Right forelimb (tissue), 1 donor: ENCODE results near the gene CACNA1C.

Experiments
- DNase-seq: peaks from one replicate; pipeline ENCODE4 v3.0.0-alpha.2; 2018

The CACNA1C gene

DNA sequence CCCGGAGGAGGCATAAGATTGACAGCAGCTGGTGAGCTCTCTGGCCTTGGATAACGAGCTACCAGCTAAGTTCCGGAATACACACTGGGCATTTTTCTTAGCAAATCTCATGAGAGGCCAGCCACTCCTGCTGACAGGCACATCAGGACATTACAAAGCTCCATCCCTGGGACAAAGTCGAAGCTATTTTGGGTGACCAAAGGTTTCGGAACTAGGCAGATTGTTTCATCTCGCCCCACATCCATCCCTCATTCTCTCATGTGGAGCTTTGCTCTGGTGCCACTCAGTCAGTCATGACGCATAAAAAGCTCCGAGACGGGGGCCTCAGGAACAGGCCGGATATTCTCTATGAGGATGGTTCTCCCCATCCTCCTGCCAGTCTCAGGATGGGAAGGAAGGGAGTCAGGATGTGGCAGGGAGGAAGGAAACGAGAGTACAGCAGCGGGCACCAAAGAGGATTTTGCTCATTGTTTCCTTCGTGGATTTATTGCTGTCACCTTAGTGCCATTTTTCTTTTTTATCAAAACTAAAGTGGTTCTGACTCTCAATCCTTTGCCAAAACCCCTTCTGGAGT is 488.9 kb downstream of the CACNA1C start:
- no peak for DNase-seq

DNA sequence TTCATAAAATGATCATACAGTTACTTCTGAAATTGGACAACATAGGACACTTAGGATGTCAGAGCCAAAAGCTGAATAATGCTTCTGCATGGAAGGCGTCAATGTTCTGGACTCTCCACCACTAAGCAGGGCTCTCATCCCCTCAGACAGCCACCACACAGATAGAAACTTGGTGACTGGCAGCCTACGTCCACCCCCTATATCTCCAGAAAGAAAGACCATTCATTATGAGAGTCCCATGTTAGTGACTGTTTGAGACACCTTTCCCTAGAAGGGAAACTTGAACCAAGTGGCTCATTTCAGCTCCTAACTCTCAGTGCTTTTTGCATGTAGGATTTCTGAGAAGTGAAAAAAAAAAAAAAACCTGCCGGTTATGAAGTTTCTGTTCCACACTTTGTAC is 491.0 kb downstream of the CACNA1C start:
- DNase-seq: no peak

GRCh38 chr12:2544230-2544629 is 491.4 kb downstream of the CACNA1C start:
- DNase-seq: no peak

- DNase-seq: no peak
Measured at GRCh38 chr12:2547273-2548044, 494.7 kb downstream of the CACNA1C start.

DNA sequence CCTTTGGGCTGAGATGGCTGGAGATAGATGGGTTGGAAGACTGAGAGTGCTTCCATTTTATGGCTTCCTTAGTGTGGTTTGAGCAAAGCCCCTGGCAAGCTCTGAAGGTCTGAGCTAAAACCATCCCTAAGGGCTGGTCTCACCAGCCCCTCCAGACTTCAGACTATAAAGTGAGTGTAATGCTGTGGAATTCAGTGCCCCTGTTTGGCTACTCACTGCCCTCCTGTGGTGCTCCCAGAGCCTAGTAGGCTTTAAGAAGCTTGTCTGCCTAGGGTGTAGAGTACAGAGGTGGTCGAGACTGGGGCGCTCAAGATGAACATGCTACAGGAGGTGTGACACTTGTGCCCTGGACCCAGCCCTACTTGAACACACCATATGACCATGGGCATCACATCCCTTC is 495.3 kb downstream of the CACNA1C start:
- DNase-seq: no peak

DNA sequence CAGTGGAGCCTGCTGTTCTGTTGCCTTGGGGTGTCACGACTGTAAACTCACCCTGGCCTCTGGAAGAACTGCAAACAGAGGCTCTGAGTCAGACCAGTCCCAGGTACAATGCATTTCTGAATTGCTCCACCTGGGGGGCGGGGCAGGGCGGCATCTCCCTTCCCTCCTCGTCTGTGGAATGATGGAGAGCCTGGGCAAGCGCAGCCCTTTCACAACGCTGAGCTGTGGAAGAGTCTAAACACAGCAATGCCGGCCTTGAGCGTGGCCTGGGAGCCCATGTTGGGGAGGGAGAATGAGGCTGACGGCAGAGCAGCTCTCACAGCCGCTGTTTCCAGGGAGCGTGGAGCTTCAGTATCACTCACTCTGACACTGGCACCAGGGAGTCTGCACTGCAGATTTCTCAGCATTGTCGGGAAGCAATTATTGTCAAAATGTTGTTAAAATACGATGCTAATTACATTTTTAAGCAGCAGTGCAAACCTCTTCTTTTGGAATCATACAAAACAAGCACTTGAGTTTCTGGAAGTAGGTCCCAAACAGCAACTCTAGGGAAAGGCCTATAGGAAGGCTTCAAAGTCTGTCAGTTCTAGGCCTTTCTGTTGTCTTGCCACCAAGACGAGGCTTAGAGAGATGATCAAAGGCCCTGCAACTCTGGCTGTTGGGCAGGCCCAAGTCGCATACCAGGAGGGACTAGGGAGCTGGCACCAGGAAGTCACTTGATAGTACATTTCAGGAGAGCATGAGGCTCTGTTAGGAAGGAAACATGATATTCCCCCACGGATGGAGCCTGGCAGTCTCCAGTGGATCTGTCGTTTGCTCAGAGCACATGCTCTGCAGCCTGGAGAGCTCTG is 498.0 kb downstream of the CACNA1C start:
- DNase-seq: no peak

GRCh38 chr12:2551412-2551900 is 498.7 kb downstream of the CACNA1C start:
- DNase-seq: no peak

DNA sequence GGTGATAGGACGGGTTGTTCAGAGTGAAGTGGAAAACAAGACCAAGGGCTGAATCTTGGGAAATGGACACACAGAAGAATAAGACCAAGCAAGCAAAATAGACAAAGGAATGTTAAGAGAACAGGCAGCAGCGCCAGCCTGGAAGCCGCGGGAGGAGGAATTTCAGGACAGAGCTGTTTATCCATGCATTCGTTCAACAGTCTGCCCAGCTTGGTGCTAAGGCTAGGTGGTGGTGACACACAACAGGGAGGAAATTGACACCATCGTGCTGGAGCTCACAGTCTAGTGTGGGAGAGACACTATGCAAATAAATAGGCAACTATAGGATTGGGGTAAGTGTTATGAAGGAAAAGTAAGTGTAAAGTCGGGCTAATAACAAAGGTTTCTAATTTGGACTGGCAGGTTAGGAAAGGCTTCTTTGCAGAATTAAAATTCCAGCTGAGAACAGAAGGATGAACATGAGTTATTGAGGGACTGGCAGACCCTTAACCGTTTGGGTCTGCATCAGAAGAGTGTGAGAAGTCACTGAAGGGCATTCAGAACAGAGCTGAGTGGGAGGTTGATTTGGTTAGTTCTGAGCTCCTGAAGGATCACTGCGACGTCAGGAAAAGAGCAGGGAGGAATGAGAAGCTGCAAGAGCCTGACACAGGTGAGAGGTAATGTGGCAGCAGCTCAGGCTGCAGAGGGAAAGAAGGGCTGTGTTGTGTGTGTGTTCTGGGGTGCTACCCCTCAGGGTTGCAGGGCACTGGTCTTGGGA is 499.4 kb downstream of the CACNA1C start:
- DNase-seq: no peak

DNA sequence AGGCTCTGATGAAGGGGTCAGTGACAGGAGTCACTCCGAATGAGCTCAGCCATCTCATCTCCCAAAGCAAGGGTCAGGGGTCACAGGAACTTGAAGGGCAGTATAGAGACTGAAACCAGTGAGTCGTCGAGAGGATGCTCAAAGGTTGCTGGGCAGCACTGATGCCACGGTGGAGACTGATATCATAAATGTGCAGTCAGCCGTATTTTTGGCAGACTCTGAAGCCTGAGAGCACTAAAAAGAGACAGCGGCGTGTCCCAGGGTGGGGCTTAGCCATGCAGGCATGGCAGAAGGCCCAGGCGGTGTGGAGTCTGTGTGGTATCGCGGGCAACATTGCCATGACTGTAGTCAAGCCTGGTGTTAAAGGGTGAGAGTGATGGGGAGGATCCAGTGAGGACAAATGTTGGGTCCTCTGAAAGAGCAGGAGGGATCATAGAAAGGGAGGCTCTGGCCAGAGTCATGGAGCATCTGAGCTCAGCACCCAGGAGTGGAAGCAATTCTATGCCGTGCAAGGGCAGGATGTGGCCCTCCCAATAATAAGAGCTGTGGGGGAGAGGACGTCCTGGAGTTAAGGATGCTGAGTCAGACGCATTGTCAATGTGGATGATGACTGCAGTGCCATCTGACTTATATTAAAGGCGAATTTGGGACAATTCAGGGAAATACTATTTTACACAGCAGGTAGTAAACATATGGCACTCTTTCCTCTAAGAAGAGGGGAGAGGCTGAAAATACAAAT is 500.8 kb downstream of the CACNA1C start:
- DNase-seq: no peak

- DNase-seq: no peak
Measured at GRCh38 chr12:2555487-2556082, 502.8 kb downstream of the CACNA1C start.

DNA sequence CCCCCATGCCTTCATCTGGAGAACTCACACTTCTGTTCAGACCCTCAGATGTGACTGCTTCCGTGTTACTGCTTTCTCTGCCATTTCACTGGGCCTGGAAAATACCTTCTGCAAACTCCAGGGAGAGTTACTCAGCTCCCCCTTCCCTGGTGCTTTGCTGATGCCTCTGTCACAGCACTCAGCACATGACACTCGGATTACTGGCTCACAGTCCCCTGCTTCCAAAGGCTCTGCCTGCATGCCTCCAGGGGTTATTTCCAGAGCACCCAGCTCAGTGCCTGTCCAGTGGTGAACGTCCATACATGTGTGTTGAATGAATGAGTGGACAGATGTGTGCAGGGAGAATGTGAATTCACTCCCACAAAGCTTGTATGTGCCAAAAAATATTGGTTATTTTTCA is 504.8 kb downstream of the CACNA1C start:
- no peak for DNase-seq

- DNase-seq: no peak
Measured at GRCh38 chr12:2559931-2560330, 507.1 kb downstream of the CACNA1C start.

- DNase-seq: no peak
Measured at GRCh38 chr12:2560356-2560755, 507.6 kb downstream of the CACNA1C start.

- no peak for DNase-seq
Measured at GRCh38 chr12:2561367-2561766, 508.6 kb downstream of the CACNA1C start.

GRCh38 chr12:2562400-2562799 is 509.6 kb downstream of the CACNA1C start:
- no peak for DNase-seq

DNA sequence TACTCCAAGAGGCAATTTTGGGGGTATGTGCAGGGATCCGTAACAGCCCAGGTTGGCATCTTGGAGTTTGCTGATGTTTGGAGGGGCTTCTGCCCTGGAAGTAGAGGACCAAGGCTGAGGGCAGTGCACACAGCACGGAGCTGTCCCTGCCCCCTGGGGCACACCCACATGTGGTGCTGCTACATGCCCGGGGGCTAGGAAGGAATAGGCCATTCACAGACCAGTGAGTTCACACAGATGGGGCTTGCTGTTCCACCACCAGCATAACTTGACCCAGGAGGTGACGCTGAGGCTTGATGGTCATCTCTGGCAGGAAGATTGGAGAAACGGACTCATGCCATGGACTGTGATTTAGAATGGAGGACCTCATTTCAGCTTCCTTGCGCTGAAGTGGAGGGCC is 510.9 kb downstream of the CACNA1C start:
- DNase-seq: no peak

DNA sequence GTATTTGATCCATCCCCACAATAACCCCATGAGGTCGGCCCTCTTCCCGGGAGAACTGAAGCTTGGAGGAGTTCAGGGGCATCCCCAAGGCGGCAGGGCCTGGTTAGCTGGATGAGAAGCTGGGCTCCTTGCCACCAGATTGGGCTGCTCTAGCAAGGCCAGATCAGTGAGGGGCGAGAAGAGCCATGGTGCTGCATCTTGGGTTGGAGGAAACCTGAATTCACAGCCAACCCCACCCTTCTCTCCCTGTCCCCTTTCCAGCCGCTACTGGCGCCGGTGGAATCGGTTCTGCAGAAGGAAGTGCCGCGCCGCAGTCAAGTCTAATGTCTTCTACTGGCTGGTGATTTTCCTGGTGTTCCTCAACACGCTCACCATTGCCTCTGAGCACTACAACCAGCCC is 513.4 kb downstream of the CACNA1C start:
- no peak for DNase-seq

- no peak for DNase-seq
Measured at GRCh38 chr12:2567711-2568110, 514.9 kb downstream of the CACNA1C start.

GRCh38 chr12:2570562-2570961 is 517.8 kb downstream of the CACNA1C start:
- no peak for DNase-seq

DNA sequence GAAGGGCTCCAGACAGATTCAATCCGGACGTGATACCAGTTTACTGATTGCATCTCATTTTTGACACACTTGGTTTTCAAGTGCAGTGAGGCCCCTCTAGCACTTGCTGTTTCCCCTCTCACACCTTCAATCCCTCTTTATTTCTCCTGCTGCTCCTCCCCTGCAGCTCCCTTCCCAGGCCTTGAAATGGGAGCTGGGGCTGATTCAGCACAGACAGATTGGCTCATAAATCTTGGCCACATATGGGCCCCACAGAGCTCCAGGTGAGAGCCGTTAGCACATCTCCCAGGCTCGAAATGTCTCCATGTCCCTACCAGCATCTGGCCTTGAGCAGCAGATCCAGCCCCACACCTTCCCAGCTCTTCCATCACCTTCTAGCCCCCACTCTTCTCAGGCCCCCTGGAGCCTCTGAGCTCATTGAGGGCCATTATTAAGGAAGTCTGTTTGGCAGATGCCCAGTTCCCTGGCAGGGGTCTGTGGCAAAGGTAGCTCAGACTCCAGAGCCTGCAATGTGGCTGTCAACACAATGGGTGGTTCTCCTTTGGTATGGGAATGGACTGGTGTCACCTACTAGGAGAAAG is 521.7 kb downstream of the CACNA1C start:
- no peak for DNase-seq

DNA sequence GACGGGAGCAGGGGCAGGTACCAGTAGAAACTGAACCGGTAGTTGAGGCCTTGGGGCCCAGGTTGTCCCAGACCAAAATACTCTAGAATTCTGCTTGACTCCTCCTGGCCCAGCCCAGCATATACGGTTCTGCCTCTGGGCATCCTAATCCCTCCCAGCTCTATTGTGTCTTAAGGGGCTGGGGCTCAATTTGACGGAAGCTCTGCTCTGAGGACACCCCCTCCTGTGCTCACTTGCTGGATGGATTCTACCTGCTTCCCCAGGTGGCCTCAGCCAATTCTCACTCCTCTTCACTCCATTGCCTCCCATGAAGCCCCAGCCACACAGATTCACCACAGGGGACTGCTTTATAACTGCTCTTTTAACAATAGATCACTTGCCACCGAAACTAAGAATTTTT is 522.5 kb downstream of the CACNA1C start:
- no peak for DNase-seq
